Measurements from ENCODE around the gene KCTD17.

KCTD17 gene

DNA sequence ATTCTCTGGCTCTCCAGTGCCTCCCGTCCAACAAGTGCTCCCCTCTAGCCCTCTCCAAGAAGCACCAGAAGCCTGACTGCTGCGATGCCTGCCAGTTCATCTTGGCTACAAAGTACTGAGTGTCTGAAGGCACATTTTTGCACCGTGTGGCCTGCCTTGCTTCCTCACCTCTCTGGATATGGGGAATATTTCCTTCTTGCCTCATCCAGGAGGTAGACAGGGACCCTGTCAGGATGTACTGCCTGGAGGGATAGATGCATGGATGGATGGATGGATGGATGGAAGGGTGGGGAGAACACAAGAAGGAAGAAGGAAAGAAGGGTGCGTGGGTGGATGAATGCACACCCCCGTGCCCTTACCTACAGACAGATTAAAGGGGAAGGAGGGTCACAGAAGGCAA lies 27.6 kb downstream of the KCTD17 start:
- Histone ChIP-seq H4K20me1 (ENCODE audit: insufficient read depth, low read length) (no peaks in the 10 kb centered on the region), H3K4me1 (ENCODE audit: insufficient read depth, low read length, severe bottlenecking) (no peaks in the 10 kb centered on the region), H3K36me3 (ENCODE audit: insufficient read depth, low read length) (no peaks in the 10 kb centered on the region), H3K4me3 (ENCODE audit: low read depth, low read length, poor library complexity, severe bottlenecking) (no peak overlapping the region), H3F3A (ENCODE audit: insufficient read depth, low read length) (no peaks in the 10 kb centered on the region), H3K27me3 (ENCODE audit: insufficient read depth, low read length) (peaks cover 11% of the 10 kb centered on the region; the same call in 1 of the 2 replicates), H3K9ac (ENCODE audit: low read length) (no peak overlapping the region), H2AFZ (ENCODE audit: low read length) (no peak overlapping the region), H3K9me2 (ENCODE audit: low read depth, low read length) (no peaks in the 10 kb centered on the region), H3K4me2 (ENCODE audit: low read length) (no peak overlapping the region), H3K79me2 (ENCODE audit: insufficient read depth, low read length) (no peaks in the 10 kb centered on the region), H3K27ac (ENCODE audit: low read depth, low read length, poor library complexity, severe bottlenecking) (no peak overlapping the region), H3K9me3 (ENCODE audit: low read length) (no peaks in the 10 kb centered on the region)
- TF ChIP-seq CTCF (IDR thresholded peaks at IDR 0.05; ENCODE audit: low read length) = no peak
- TF ChIP-seq EZH2 (IDR thresholded peaks at IDR 0.05; ENCODE audit: borderline replicate concordance, low read length) = no peak

DNA sequence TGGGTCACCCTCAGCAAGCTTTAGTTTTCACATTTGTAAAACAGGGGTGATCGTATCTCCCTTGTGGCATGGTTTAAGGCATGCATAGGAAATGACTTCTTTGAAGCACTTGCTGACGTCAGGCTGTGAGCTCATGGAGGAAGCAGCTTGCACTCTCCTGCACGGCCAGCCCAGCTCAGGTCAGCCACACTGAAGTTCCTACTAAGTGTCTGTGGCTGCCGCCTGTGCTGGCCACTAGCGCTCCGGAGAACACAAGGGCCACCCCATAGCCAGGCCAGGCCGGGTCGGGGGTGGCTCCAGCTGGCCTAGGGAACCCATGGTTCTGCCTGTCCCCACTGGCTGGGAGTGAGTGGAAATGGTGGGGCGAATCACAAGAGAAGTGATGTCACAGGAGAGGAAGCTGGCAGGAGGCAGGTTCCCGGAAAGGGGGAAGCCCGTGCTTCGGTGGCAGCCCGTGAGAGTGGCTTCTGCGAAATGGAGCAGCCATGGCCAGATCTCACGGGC lies 28.2 kb downstream of the KCTD17 start:
- H2AFZ ChIP-seq (ENCODE audit: low read length) = no peak overlapping the region

DNA sequence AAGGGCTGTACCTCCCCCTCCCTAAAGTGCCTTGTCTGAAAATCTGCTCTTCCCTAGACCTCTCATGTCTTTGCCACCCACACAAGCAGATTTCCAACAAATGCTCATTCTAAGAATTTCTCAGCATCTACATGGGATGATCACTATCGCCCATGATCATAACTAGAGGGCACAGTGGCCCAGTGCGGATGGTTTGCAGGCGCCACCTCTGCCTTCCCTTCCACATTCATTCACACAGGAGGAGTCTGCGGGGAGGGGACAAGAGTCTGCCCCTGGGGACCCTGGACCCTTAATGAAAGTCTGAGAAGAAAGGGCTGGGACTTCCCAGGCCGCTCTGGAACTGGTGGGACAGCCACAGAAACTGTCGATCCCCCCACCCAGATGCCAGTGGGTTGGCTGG lies 28.9 kb downstream of the KCTD17 start:
- Histone ChIP-seq H4K20me1 (ENCODE audit: insufficient read depth, low read length) (no peaks in the 10 kb centered on the region), H3K27me3 (ENCODE audit: insufficient read depth, low read length) (peaks cover 11% of the 10 kb centered on the region; the same call in 1 of the 2 replicates), H3K79me2 (ENCODE audit: insufficient read depth, low read length) (no peaks in the 10 kb centered on the region), H3K9me2 (ENCODE audit: low read depth, low read length) (no peaks in the 10 kb centered on the region), H3K4me1 (ENCODE audit: insufficient read depth, low read length, severe bottlenecking) (no peaks in the 10 kb centered on the region), H3F3A (ENCODE audit: insufficient read depth, low read length) (no peaks in the 10 kb centered on the region), H3K36me3 (ENCODE audit: insufficient read depth, low read length) (no peaks in the 10 kb centered on the region), H2AFZ (ENCODE audit: low read length) (no peak overlapping the region), H3K4me3 (ENCODE audit: low read depth, low read length, poor library complexity, severe bottlenecking) (no peak overlapping the region), H3K4me2 (ENCODE audit: low read length) (no peak overlapping the region), H3K9ac (ENCODE audit: low read length) (no peak overlapping the region), H3K27ac (ENCODE audit: low read depth, low read length, poor library complexity, severe bottlenecking) (no peak overlapping the region), H3K9me3 (ENCODE audit: low read length) (no peaks in the 10 kb centered on the region)
- TF ChIP-seq CTCF (IDR thresholded peaks at IDR 0.05; ENCODE audit: low read length) (no peak), EZH2 (IDR thresholded peaks at IDR 0.05; ENCODE audit: borderline replicate concordance, low read length) (no peak)

More for the DNA sequence above, 28.2 kb downstream of the KCTD17 start:
- H4K20me1 ChIP-seq (ENCODE audit: insufficient read depth, low read length) = no peaks in the 10 kb centered on the region
- H3K9me2 ChIP-seq (ENCODE audit: low read depth, low read length) = no peaks in the 10 kb centered on the region
- H3K9ac ChIP-seq (ENCODE audit: low read length) = no peak overlapping the region
- TF ChIP-seq EZH2 (IDR thresholded peaks at IDR 0.05; ENCODE audit: borderline replicate concordance, low read length) (no peak), CTCF (IDR thresholded peaks at IDR 0.05; ENCODE audit: low read length) (no peak)
- H3K4me1 ChIP-seq (ENCODE audit: insufficient read depth, low read length, severe bottlenecking) = no peaks in the 10 kb centered on the region
- no peaks in the 10 kb centered on the region for H3F3A ChIP-seq (ENCODE audit: insufficient read depth, low read length)
- H3K27ac ChIP-seq (ENCODE audit: low read depth, low read length, poor library complexity, severe bottlenecking) = no peak overlapping the region
- no peaks in the 10 kb centered on the region for H3K79me2 ChIP-seq (ENCODE audit: insufficient read depth, low read length)
- no peak overlapping the region for H3K4me2 ChIP-seq (ENCODE audit: low read length)
- no peak overlapping the region for H3K4me3 ChIP-seq (ENCODE audit: low read depth, low read length, poor library complexity, severe bottlenecking)
- H3K9me3 ChIP-seq (ENCODE audit: low read length) = no peaks in the 10 kb centered on the region
- H3K36me3 ChIP-seq (ENCODE audit: insufficient read depth, low read length) = no peaks in the 10 kb centered on the region
- H3K27me3 ChIP-seq (ENCODE audit: insufficient read depth, low read length) = peaks cover 11% of the 10 kb centered on the region; the same call in 1 of the 2 replicates
